ENCODE results near the gene HIPK4. TPM values are rescaled to one million over a fixed set of nuclear protein-coding genes. Genes with fewer than 3 reads are reported as not detected.

The HIPK4 gene
- total RNA-seq, 1 experiment from 2014 or later = 0.31 TPM

DNA sequence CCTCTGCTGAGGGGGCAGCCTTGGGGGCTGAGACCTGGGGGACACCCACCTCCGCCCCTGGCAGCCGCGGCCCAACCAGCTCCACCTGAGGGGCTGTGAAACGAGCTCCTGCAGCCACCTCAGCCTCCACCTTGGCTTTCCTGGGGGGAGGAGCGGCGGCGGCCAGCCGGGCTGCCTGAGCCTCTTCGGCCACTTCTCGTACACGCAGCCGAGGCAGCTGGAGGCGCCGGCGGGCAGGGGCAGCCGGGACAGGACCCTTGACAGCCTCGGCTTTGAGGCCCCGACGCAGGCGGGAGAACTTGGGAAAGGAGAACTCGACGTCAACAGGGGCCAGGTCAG, 7.6 kb upstream of the HIPK4 start (continued):
- TF ChIP-seq, protein P1, sequence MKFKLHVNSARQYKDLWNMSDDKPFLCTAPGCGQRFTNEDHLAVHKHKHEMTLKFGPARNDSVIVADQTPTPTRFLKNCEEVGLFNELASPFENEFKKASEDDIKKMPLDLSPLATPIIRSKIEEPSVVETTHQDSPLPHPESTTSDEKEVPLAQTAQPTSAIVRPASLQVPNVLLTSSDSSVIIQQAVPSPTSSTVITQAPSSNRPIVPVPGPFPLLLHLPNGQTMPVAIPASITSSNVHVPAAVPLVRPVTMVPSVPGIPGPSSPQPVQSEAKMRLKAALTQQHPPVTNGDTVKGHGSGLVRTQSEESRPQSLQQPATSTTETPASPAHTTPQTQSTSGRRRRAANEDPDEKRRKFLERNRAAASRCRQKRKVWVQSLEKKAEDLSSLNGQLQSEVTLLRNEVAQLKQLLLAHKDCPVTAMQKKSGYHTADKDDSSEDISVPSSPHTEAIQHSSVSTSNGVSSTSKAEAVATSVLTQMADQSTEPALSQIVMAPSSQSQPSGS (CRISPR knock-in tag; IDR thresholded peaks at IDR 0.05; ENCODE audit: borderline replicate concordance, low read depth) = no peak
- TF ChIP-seq ZBTB43 (CRISPR knock-in tag; IDR thresholded peaks at IDR 0.05) = no peak
- no peak for TF ChIP-seq ZNF138 (CRISPR knock-in tag; conservative IDR thresholded peaks at IDR 0.05)

DNA sequence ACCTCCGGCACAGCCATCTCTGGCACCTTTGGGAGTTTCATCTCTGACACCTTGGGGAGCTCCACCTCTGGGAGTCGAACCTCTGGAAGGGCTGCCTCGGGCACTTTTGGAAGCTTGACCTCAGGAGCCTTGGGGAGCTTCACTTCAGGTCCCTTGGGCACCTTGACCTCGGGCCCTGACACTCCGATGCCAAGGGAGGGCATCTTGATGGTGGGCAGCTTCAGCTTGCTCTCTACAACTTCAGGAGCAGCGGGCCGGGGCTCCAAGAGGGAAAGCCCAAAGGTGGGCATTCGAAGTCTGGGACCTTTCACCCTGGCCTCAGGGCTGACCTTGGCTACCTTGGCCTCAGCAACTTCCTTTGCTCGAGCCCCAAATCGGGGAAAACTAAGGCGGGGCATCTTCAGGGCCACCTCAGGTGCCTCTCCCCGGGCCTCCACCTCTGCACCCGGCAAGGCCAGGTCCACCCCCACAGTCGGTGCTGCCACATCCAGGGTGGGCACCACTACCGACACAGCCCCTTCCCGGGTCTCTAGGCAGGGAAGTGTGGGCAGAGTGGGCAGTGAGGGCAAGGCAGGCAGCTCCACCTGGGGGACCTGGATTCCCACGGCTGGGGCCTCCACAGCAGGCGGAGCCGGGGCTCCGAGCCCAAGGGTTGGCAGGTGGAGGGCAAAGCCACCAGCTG, 7.0 kb upstream of the HIPK4 start:
- H3K9me3 Mint-ChIP-seq = no peaks in the 10 kb centered on the region
- no peak overlapping the region for H3K4me3 Mint-ChIP-seq
- ChIA-PET CTCF (interaction anchor here (0.7 to 1.6 kb wide), 5 partner anchors 14 to 92 kb away, joined by 3 to 6 read pairs (median 5); partner anchors contain the start of gene BLVRB), POLR2A (interaction anchor here (1.1 kb wide), 1 partner anchor 46 kb away, joined by 3 read pairs; no protein-coding TSS in a partner anchor)
- TF ChIP-seq ARID4B (CRISPR knock-in tag; IDR thresholded peaks at IDR 0.05; ENCODE audit: borderline replicate concordance) (no peak), JAZF1 (CRISPR knock-in tag; IDR thresholded peaks at IDR 0.05) (no peak), CBFB (CRISPR knock-in tag; IDR thresholded peaks at IDR 0.05; ENCODE audit: low read depth) (no peak), NFATC4 (CRISPR knock-in tag; IDR thresholded peaks at IDR 0.05) (no peak), ZNF396 (CRISPR knock-in tag; IDR thresholded peaks at IDR 0.05; ENCODE audit: borderline replicate concordance) (no peak), ATF1 (CRISPR knock-in tag; IDR thresholded peaks at IDR 0.05) (no peak), NFYB (CRISPR knock-in tag; conservative IDR thresholded peaks at IDR 0.05; ENCODE audit: low read depth) (no peak), USF1 (CRISPR knock-in tag; IDR thresholded peaks at IDR 0.05) (no peak), ZNF425 (CRISPR knock-in tag; conservative IDR thresholded peaks at IDR 0.05) (no peak), TEAD4 (CRISPR knock-in tag; IDR thresholded peaks at IDR 0.05) (no peak), HMGA2 (CRISPR knock-in tag; IDR thresholded peaks at IDR 0.05) (no peak), TCF7 (CRISPR knock-in tag; IDR thresholded peaks at IDR 0.05; ENCODE audit: low read depth) (no peak), NR1H2 (CRISPR knock-in tag; IDR thresholded peaks at IDR 0.05) (no peak), ZNF532 (CRISPR knock-in tag; IDR thresholded peaks at IDR 0.05; ENCODE audit: borderline replicate concordance) (no peak), ZNF317 (CRISPR knock-in tag; IDR thresholded peaks at IDR 0.05; ENCODE audit: borderline replicate concordance, low read depth) (no peak)
- TF ChIP-seq, protein P2, sequence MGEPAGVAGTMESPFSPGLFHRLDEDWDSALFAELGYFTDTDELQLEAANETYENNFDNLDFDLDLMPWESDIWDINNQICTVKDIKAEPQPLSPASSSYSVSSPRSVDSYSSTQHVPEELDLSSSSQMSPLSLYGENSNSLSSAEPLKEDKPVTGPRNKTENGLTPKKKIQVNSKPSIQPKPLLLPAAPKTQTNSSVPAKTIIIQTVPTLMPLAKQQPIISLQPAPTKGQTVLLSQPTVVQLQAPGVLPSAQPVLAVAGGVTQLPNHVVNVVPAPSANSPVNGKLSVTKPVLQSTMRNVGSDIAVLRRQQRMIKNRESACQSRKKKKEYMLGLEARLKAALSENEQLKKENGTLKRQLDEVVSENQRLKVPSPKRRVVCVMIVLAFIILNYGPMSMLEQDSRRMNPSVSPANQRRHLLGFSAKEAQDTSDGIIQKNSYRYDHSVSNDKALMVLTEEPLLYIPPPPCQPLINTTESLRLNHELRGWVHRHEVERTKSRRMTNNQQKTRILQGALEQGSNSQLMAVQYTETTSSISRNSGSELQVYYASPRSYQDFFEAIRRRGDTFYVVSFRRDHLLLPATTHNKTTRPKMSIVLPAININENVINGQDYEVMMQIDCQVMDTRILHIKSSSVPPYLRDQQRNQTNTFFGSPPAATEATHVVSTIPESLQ (CRISPR knock-in tag; IDR thresholded peaks at IDR 0.05) = no peak
- ATAC-seq = no peak
- no peaks in the 10 kb centered on the region for H3K36me3 Mint-ChIP-seq
- DNase-seq (ENCODE audit: low spot score) = no peak
- peaks cover 37% of the 10 kb centered on the region for H3K27me3 Mint-ChIP-seq (ENCODE audit: low read depth)
- peaks cover 6% of the 10 kb centered on the region for H3K4me1 Mint-ChIP-seq
- H3K27ac Mint-ChIP-seq = no peak overlapping the region

Measured in WTC11 (cell line).